HepG2 (cell line): ENCODE data around the gene MAP2K7. TPM values are rescaled to one million over a fixed set of nuclear protein-coding genes. Genes with fewer than 3 reads are reported as not detected.

Source experiments
- E2F5 ChIP-seq: sonication (generic); formaldehyde crosslinking; conservative IDR thresholded peaks from 2 replicates; pipeline ENCODE4 v1.4.0; 2020; ENCODE audit warnings: missing genetic modification reagents
- ELF3 ChIP-seq: IDR thresholded peaks from 2 replicates; pipeline ENCODE4 v1.6.1; 2016; ENCODE audit warnings: missing genetic modification reagents, missing compliant biosample characterization
- KIAA2018 ChIP-seq: sonication (generic); formaldehyde crosslinking; IDR thresholded peaks from 2 replicates; pipeline ENCODE4 v1.5.0; 2020; ENCODE audit warnings: mild to moderate bottlenecking, missing genetic modification reagents, borderline replicate concordance
- MED13 ChIP-seq: sonication (generic); formaldehyde crosslinking; IDR thresholded peaks from 2 replicates; pipeline ENCODE4 v1.5.0; 2020; ENCODE audit warnings: missing genetic modification reagents
- NCOA5 ChIP-seq: sonication (generic); formaldehyde crosslinking; IDR thresholded peaks from 2 replicates; pipeline ENCODE4 v1.4.0; 2020; ENCODE audit warnings: missing genetic modification reagents
- SP5 ChIP-seq: IDR thresholded peaks from 2 replicates; pipeline ENCODE4 v1.6.1; 2016; ENCODE audit warnings: low read depth, borderline replicate concordance
- U2AF1 ChIP-seq: fragments of 200-400 bp; formaldehyde crosslinking; optimal IDR thresholded peaks from 2 replicates; pipeline ENCODE3; 2017; ENCODE audit warnings: mild to moderate bottlenecking, low read depth, low read length
- ZBTB25 ChIP-seq: IDR thresholded peaks from 2 replicates; pipeline ENCODE4 v1.6.1; 2018; ENCODE audit warnings: missing genetic modification reagents
- ZFP82 ChIP-seq: sonication (generic); formaldehyde crosslinking; IDR thresholded peaks from 2 replicates; pipeline ENCODE4 v1.5.1; 2020; ENCODE audit warnings: mild to moderate bottlenecking, missing genetic modification reagents, borderline replicate concordance
- ZNF431 ChIP-seq: sonication (generic); formaldehyde crosslinking; IDR thresholded peaks from 2 replicates; pipeline ENCODE4 v1.9.0; 2022; ENCODE audit warnings: missing genetic modification reagents, low read depth, mild to moderate bottlenecking, borderline replicate concordance
- ZNF691 ChIP-seq: sonication (generic); formaldehyde crosslinking; IDR thresholded peaks from 2 replicates; pipeline ENCODE4 v1.4.0; 2020; ENCODE audit warnings: missing genetic modification reagents, low read depth, mild to moderate bottlenecking, borderline replicate concordance
- polyA plus RNA-seq, 8 experiments: library from polyadenylated mRNA; depleted of rRNA in 3 of 8; stranded (reverse) in 7 of 8; unstranded in 1 of 8; fragments of >200 nt; fragmentation: Illumina TruSeq in 4 of 8; extraction: Trizol in 4 of 8; gene quantifications; 2 replicates each; pipeline versions ENCODE4 v1.2.1 to v1.2.3, GENCODE V29; 2011 to 2016; ENCODE audit warnings: low read depth in 4 of 8, missing spikeins in 1 of 8, mixed read lengths in 1 of 8; ENCODE audit not compliant: insufficient read depth in 1 of 8
- total RNA-seq, 5 experiments: library from RNA; depleted of rRNA; stranded (reverse); fragments of >200 nt; fragmentation: Illumina TruSeq; extraction: Trizol; gene quantifications; 2 replicates each; pipeline ENCODE4 v1.2.3, GENCODE V29; 2016; ENCODE audit warnings: low read depth in 1 of 5
- TF ChIP-seq, protein P1 (sequence below): sonication (generic); formaldehyde crosslinking; IDR thresholded peaks from 2 replicates; pipeline ENCODE4 v1.4.0; 2020; ENCODE audit warnings: missing genetic modification reagents, borderline replicate concordance
- TF ChIP-seq, protein P2 (sequence below): IDR thresholded peaks from 2 replicates; pipeline ENCODE4 v1.6.1; 2012; ENCODE audit warnings: low read depth, low read length, improper control_type of control experiment

Gene MAP2K7
- total and polyA plus RNA-seq, 2 of the 13 experiments (the other 11 are each of a cell fraction or from before 2014, with no cell fraction given), result 9.0 to 10.8 TPM

- TF ChIP-seq KIAA2018 (CRISPR knock-in tag) (no peak), ZBTB25 (CRISPR knock-in tag) (peak; percentile 75; the same call in 1 of the 2 replicates), E2F5 (CRISPR knock-in tag) (peak; percentile 58; the same call in 1 of the 2 replicates), ELF3 (peak; percentile 48; the same call in 1 of the 2 replicates), ZFP82 (CRISPR knock-in tag) (peak; percentile 75; the same call in 1 of the 2 replicates), SP5 (CRISPR knock-in tag) (peak; percentile 48; the same call in 1 of the 2 replicates), NCOA5 (CRISPR knock-in tag) (no peak), ZNF691 (CRISPR knock-in tag) (0 out of 2 replicates have a peak, but pooled peaks have one; percentile 37), MED13 (no peak), ZNF431 (peak; percentile 87; the same call in 1 of the 2 replicates), U2AF1 (no peak)
- TF ChIP-seq, protein P1, sequence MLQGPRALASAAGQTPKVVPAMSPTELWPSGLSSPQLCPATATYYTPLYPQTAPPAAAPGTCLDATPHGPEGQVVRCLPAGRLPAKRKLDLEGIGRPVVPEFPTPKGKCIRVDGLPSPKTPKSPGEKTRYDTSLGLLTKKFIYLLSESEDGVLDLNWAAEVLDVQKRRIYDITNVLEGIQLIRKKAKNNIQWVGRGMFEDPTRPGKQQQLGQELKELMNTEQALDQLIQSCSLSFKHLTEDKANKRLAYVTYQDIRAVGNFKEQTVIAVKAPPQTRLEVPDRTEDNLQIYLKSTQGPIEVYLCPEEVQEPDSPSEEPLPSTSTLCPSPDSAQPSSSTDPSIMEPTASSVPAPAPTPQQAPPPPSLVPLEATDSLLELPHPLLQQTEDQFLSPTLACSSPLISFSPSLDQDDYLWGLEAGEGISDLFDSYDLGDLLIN, result no peak
- TF ChIP-seq, protein P2, sequence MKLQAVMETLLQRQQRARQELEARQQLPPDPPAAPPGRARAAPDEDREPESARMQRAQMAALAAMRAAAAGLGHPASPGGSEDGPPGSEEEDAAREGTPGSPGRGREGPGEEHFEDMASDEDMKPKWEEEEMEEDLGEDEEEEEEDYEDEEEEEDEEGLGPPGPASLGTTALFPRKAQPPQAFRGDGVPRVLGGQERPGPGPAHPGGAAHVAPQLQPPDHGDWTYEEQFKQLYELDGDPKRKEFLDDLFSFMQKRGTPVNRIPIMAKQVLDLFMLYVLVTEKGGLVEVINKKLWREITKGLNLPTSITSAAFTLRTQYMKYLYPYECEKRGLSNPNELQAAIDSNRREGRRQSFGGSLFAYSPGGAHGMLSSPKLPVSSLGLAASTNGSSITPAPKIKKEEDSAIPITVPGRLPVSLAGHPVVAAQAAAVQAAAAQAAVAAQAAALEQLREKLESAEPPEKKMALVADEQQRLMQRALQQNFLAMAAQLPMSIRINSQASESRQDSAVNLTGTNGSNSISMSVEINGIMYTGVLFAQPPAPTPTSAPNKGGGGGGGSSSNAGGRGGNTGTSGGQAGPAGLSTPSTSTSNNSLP, result peak; percentile 32; the same call in 1 of the 2 replicates
These were observed 39.9 kb downstream of the MAP2K7 start, which contains the start of gene TIMM44 (continued) for GRCh38 chr19:7943444-7944176.
